Muscle of back (tissue), 11 donors: ENCODE measurements around the gene MYO1F. TPM values are rescaled to one million over a fixed set of nuclear protein-coding genes. Genes with fewer than 3 reads are reported as not detected.
"Not testable (repeated sequence)": the region's sequence is repeated elsewhere in the genome, so short reads cannot be mapped to it uniquely, and the experiment has no call there.

Experiments used
- DNase-seq, 3 donors: peaks; one replicate each; pipeline versions ENCODE4 v3.0.0 to v3.0.0-alpha.2; 2013
- polyA plus RNA-seq, 10 donors: library from polyadenylated mRNA; unstranded; fragments of 120-200 nt; gene quantifications; one replicate each; pipeline ENCODE4 v1.2.1, GENCODE V29; 2013; ENCODE audit not compliant: insufficient read length in 10 of 10

The MYO1F gene
- polyA plus RNA-seq, 10 donors, result 3.4 to 13.7 (median 5.8) TPM

DNA sequence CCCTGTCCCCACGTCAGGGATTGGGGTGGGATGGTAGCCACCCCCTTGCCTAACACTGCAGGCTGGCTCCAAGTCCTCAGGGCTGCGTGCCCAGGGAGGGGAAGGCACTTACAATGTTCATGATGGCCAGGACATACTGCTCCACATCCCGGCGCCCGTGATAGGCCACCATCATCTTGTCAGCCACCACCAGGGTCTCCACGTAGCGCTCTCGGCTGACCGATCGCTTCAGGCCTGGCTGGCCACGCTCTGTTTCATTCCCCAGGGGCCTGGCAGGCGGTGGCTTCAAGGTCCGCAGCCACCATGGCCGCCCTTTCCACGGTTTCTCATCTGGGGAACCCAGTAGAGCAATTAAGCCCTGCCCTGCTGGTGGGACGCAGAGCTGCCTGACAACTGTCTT is 23.6 kb upstream of the MYO1F start:
- DNase-seq, result no peak

DNA sequence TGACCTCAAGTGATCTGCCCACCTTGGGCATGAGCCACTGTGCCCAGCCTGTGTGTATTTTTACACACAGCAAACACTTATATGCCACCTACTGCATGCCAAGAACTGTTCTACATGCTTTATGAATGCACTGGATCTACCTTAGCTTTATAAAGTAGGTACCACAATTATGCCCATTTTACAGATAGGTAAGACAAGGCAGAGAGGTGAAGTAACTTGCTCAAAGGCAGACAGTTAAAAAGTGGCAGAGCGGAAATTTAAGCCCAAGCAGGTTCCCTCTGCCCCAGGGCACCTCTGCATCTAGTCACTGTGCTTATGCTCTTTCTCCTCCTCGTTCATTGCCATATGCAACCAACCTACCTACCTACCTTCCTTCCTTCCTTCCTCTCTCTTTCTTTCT is 22.8 kb upstream of the MYO1F start:
- DNase-seq, result no peak

DNA sequence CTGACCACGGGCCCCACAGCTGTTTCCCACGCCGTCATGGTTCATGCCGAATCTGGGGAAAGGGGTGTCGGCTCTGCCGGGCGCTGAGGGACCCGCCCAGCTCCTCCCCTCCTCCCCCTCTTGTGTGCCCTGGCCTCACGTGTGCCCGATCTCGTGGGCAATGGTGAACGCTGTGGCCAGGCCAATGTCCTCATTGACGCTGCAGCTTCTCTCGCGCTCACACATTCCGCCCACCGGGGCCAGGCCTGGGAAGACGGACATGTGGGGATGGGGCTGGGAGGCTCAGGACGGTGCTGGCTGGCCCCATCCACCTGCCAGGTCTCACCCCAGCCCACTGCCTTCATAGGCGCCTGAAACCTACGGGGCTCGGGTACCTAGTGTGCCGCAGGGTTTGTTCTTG is 18.9 kb upstream of the MYO1F start:
- no peak for DNase-seq

DNA sequence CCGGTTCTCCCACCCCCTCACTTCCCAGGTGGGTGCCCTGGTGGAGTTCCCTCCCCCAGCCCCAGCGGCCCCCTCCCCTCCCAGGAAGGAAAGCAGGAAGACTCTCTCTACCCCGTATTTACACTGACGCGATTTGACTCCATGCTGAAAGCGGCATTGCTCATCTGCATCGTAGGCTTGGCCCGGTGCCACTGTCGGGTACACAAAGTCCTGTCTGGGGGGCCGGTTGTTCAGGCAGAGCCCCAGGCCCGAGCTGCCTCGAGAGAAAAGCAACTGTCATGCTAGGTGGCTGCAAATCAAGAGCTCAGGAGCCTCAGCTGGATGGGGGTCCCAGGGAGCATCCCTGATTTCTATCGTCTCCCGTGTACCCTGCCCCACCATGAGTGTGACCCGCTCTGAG is 18.4 kb upstream of the MYO1F start:
- DNase-seq, result no peak

DNA sequence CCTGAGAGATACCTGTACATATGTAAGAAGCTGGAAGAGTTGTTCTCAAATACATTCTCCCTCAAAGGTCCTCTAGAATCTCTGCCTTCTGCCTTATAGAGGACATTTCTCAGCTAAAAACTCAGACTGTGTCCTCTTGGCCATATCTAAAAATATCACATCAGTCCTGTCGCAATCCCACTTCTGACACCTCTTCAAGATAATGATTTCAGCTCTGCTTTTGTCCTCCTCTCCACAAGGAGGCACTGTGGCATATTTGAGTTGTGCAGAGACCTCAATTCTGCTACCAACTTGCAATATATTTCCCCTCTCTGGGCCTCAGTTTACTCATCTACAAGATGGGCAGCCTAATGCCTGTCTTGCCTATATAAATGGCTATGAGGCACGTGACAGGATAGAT is 16.7 kb upstream of the MYO1F start:
- no peak for DNase-seq

DNA sequence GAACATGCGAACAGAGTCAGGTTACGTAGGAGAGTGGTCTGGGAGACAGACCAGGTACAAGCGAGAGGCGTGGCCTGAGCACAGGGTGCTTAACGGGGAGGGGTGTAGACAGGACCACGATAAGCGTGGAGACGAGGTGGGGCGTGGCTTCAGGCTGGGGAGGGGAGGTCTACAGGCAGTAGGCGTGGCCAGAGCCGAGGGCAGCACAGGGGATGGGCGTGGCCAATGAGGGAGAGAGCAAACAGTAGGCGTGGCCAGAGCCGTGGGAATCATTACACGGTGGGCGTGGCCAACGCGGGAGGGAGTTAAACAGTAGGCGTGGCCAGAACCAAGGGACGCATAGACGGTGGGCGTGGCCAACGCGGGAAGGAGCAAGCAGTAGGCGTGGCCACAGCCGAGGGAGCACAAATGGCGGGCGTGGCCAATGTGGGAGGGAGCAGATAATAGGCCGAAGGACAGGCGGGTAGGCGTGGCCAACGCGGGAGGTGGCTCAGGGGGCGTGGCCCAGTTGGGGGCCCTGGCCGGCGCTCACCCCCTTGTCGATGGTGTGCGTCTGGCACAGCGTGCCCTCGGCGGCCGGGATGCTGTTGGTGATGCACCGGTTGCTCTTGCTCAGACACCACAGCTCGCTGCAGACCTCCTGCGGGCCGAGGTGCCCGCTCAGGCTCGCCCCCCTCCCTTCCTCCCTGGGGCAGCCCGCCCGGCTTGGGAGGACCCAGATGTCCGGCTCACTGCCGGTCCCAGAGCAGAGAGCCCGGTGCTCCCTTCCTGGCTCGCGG is 15.2 kb upstream of the MYO1F start:
- DNase-seq, result peak; percentile 91 to 96 (median 93)

DNA sequence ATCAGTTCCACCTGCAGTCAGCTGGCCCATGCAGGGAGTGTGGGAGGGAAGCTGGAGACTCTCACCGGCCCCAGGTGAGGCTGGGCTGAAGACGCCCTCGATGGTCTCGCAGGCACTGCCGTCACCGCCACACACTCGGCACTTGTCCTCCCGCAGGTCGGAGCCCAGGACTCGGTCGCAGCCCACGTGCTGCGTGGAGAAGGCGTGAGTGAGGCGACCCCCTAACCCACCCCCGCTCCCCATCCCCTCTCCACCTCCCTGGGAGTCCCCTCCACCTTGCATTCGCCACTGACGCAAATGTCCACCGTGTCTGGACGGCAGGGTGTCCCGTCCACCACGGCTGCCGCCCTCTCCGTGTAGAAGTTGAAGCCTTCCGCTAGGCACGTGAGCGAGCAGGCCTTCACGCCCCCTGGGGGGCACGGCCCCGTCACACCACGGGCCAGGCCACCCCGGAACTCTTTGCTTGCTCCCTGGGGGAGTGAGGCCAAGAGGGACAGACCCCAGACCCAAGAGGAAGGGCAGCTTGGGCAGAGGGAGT is 12.0 kb upstream of the MYO1F start:
- DNase-seq, result no peak

DNA sequence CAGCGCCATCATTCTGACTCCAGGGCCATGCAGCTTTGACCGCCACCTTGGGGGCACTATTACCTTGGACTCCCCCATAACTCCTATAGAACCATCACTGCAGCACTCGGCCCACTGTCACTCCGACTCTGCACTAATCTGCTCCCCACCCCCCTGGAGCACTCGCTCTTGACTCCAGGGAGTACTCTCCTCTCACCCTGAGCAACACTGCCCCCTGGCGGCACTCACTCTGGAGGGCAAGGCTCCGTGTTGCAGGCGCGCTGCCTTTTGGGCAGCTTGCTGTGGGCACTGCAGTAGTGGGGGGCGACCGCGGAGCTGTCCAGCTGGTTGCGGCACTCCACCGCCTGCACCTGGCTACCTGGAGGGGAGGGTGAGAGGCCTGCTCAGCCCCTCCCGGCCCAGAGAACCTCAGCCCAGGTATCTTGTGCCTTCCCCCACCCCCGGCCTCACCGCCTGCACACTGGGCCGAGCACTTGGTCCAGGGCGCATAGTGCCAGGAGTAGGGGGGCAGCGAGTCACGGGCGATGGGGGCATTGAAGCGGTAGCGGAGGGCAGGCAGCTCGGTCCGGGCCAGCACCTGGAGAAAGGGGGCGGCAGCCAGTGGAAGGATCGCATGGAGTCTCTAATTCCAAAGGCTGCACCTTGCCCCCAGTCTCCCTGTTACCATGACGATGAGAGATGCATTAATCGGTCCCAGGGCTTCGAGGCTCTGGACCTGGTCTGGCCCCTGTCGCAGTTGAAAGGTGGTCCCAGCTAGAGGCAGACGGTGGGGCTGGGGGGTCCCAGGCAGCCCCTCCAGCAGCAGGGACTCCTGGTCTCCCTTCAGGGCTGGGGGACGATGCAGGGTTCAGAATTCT is 8.9 kb upstream of the MYO1F start:
- DNase-seq, result no peak

DNA sequence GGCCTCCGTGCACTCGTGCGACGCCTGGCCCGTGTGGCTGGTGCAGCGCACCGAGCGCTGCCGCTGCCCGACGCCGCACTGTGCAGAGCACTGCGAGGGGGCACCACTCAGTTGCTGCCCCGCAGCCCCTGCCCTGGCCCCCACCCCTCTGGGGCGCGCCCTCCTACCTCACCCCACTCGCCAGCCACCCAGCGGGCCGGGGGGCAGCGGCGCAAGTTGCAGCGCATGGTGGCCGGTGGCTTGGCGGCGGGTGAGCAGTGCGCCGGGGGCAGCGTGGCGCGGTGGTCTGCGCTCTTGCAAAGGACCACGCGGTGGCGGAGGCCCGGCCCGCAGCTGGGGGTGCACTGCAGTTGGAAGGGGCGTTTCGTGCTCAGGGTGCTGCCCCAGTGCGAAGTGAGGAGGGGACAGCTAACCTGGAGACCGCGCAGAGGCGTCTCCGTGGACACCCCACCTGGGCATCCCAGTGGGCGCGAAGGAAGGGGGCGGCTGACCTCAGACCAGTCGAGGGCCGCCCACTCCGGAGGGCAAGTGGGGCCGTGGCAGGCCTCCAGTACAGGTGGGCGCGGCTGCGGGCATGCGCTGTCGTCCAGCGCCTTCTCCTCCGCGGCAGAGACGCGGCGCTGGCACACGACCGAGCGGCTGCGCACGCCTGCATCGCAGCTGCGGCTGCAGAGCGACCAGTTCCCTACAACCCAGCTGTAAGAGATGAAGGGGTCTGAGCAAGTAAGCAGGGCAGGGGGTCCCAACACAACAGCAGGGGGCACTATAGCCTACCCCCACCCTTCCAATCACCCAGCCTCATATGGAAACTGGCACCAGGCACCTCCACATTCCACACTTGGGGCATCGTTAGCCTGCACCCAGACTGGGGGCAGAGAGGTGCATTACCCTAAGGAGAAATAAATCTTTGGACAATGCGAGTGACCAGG is 8.0 kb upstream of the MYO1F start:
- no peak for DNase-seq

DNA sequence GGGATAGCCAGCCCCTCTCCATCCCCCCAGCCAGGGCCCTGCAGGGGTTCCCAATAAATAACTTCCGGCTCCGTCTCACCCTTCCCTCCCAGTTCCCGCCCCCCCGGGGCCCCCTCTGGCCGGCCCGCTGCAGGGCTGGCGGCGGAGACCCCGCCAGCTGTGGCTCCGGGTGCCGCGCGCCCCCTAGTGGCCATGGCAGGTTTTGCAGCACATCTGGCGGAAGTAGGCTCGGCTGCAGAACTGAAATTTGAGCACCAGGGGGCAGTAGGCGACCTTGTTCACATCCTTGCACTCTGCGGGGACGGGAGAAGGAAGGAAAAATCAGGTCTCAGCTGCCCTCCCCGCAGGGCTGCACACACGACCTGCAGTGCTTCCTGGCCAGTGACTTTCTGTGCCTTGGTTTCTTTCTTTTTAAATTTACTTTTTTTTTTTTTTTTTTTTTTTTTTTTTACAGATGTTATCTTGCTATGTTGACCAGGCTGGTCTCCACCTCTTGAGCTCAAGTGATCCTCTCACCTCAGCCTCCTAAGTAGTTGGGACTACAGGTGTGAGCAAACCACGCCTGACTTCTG is 3.6 kb upstream of the MYO1F start:
- DNase-seq, result peak; percentile 72 to 91 (median 86)

DNA sequence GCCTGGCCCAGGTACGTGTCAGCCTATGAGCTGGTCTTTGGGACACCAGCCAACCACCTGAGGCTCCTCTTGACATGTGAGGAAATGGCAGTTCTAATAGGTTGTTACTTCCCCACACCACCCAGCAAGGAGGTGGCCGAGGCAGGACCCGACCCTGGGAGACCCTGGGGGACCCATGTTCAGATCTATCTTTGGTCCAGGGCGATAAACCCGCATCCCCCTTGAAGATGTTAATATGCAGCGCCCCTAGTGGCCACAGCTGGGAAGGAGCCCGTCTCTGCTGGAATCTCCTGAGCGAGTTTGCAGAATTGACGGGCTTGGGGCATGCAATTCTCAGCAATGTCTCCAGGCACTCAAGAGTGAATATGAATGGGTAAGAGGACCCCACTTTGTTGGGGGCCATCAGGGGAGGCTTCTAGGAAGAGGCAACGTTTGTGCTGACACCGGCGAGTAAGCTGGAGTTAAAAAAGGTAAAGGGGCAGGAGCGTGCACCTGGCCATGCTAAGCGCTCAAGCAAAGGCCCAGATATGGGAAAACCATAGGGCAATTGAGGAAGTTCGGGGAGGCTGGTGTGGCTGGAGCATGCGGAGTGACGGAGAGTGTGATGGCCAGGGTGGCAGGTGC is 1.5 kb upstream of the MYO1F start:
- peak; percentile 54 to 84 (median 79) for DNase-seq

DNA sequence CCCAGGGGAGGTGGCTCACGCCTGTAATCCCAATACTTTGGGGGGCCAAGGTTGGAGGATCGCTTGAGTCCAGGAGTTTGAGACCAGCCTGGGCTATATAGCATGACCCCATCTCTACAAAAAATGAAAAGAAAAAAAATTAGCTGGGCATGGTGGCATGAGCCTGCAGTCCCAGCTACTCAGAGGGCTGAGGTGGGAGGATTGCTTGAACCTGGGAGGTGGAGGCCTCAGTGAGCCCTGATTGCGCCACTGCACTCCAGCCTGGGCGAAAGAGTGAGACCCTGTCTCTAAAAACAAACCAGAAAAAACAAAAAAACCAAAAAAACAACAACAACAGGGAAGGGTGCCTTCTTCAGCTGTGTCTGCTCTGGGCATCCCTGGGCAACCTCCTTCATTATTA is 499 bp upstream of the MYO1F start:
- DNase-seq, result no peak

DNA sequence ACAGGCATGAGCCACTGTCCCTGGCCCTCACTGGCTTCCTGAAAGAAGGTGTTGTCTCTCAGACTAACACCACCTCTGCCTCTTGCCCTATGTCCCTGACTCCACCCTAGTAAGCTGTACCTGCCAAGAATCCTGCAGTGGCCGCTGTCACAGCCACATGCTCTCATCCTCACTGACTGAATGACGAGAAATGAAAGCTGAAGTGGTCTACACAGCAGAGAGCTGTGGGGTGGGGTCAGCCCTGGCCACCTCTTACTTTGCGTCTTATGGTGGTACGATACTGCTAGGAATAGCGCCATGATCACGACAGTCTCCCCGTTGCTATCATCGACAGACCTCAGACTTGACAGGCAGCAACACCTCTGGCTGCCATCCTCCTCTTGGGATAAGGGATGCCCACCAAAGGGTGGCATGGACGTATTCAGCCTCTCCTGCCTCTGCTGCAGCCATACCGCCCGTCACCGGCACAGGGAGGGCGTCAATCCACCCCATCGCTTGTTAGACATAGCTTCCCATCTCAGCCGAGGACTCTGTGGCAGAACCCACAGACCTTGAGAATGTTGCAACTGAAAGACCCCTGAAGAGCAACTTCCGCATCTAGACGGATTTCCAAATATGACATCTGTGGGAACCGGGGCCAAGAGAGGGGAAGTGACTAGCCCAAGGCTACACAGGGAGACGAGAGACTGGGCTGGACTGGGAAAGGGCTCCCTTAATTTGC is 809 bp downstream of the MYO1F start:
- peak in 1 of 3 donors; percentile 24 for DNase-seq

DNA sequence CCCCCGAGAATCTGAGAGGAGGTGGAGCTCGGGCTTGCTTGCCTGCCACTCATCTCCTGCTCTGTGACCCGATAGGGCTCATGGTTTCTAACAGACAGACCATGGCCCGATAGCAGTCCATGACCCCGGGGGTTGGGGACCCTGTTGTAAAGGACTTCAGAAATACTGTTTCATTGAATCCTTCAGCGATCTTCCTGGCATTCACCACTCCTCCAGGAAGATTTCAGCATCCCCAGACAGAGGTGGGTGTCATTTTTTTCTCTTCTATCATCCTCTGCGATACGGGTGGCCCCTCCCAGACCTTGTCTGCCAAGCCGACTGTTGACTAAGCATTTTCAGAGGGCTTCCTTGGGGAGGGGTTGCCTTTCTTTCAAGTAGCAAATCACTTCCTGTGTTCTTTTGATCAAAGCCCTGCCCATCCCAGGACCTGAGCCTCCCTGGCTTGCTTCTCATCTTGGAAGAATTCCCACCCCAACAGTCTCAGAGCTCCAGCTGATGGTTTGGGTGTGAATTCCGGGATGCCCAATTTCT is 1.7 kb downstream of the MYO1F start:
- peak in 2 of 3 donors; percentile 15 to 33 for DNase-seq

DNA sequence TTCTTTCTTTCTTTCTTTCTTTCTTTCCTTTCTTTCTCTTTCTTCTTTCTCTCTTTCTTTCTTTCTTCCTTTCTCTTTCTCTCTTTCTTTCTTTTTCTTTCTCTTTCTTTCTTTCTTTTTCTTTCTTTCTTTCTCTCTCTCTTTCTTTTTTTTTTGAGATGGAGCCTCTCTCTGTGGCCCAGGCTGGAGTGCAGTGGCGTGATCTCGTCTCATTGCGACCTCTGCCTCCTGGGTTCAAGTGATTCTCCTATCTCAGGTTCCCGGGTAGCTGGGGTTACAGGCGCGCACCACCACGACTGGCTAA is 2.7 kb downstream of the MYO1F start:
- DNase-seq, result not testable (repeated sequence)

DNA sequence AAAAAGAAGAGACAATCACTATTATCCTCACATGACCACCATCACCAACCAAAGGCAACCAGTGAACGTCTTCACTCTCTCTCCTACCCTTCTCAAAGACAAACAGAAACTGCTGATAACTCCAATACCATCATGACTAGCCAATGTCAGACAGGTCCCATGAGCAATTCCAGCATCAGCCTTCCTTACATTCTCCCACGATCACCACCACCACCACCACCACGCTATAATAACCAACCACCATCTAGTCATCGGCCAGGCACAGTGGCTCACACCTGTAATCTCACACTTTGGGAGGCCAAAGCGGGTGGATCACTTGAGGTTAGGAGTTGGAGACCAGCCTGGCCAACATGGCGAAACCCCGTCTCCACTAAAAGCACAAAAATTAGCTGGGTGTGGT is 3.9 kb downstream of the MYO1F start:
- no peak for DNase-seq

DNA sequence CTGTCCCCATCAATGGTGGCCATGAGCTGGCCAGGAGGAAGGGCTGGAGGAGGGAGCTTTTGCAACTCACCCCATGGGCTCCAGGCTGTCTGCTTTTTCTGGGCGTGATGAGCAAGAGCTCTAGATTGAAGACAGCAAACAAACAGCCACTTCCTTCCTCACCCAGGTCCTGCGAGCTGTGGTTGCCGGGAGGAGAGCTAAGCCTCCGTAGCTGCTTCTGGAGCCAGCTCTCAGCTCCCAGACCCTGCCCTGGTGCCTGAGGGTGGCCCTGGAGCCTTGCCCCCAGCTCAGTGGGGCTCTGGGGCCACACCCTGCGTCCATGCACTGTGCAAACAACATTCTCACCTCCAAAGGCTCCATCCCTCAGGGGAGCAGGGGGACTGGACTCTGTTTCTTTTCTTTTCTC is 6.2 kb downstream of the MYO1F start:
- peak in 1 of 3 donors; percentile 31 for DNase-seq

DNA sequence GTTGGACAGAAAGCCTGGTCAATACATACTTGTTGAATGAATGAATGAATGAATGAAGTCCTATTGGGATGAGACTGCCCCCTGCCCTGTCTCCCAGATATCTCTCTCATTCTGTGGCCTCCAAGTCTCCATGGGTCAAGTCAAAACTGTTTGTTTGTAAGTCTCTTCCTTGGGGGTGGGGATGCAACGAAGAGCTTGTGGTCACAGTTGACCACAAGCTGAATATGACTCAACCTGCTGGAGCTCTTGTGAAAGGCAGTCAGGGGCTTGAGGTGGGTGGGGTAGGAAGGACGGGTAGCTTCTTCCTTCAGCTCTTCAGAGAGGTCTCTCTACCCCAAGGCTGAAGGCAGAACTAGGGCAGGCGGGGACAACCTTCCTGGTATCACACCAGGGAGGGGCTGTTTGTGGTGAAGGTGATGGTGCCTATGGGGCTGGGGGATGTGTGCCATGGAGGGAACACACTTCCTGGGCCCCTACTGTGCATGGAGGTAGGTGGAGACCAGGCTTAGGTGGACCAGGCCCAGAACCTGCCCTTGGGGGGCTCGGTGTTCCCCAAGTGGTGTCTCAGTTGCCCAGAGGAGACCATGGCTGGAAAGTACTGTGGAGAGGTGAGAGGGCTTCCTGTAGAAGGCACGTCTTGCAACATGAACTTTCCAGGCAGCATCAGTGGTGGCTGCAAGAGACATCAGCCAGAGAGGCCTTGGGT is 8.0 kb downstream of the MYO1F start:
- peak in 2 of 3 donors; percentile 40 to 83 for DNase-seq

DNA sequence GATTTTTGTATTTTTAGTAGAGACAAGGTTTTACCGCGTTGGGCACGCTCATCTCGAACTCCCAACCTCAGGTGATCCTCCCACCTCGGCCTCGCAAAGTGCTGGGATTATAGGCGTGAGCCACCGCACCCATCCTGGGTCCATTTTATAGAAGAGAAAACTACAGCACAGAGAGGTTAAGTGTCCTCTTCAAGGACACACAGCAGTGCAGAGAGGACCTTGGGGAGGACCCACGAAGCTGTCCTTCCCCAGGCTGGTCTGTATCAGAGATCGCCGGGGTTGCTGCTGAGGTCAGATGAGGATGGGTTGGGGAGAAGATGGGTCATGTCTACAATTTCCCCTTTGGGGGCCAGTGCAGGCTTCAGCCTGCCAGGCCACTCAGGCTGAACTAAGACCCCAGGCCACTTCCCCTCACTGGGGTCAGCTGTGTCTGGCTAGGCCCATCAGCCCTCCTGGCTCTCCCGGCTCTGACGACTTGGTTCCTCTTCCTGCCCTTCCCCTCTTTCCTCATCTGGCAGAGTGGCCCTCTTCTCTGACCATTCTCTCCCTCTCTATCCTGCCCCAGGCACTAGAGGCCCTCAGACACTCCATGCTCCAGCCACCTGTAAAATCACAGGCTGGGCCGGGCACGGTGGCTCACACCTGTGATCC is 9.6 kb downstream of the MYO1F start:
- DNase-seq, result peak in 1 of 3 donors; percentile 23
